ENCODE measurements around the gene RMND5A.
"Not testable (repeated sequence)": the region's sequence is repeated elsewhere in the genome, so short reads cannot be mapped to it uniquely, and the experiment has no call there.

The RMND5A gene

DNA sequence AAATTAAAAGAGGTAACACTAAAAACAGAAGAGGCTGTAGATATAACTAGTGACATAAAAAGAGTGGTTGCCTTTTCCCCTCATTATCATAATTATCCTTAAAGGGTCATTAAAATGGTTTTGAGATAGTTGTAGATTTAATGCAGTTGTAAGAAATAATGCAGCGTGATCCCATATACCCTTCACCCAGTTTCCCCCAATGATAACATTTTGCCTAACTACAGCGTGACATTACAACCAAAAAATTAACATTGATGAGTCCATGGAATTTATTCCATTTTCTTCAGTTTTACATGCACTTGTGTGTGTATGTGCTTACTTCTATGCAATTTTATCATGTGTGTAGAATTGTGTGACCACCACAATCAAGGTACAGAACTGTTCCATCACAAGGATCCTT lies 13.2 kb upstream of the RMND5A start:
- Histone ChIP-seq H3K9me3 (ENCODE audit: control insufficient read depth, insufficient read depth, low read depth, low read length) (no peaks in the 10 kb centered on the region), H3K36me3 (ENCODE audit: control insufficient read depth in 2 of 2, insufficient read depth in 1 of 2, low read length in 2 of 2) (no peaks in the 10 kb centered on the region), H3K4me1 (ENCODE audit: control insufficient read depth, insufficient read depth, low read length) (peaks cover 13% of the 10 kb centered on the region; the same call in 1 of the 2 replicates), H3K27ac (ENCODE audit: extremely low read depth, low read depth, low read length) (no peak overlapping the region), H3K4me3 (ENCODE audit: low read depth, low read length) (no peak overlapping the region)
- ChIA-PET POLR2A (no interaction called here), CTCF (no interaction called here)
- TF ChIP-seq ZNF37A (tag by site-specific recombination; IDR thresholded peaks at IDR 0.05) (no peak), ZNF529 (tag by site-specific recombination; IDR thresholded peaks at IDR 0.05; ENCODE audit: insufficient replicate concordance) (peak; percentile 98)

DNA sequence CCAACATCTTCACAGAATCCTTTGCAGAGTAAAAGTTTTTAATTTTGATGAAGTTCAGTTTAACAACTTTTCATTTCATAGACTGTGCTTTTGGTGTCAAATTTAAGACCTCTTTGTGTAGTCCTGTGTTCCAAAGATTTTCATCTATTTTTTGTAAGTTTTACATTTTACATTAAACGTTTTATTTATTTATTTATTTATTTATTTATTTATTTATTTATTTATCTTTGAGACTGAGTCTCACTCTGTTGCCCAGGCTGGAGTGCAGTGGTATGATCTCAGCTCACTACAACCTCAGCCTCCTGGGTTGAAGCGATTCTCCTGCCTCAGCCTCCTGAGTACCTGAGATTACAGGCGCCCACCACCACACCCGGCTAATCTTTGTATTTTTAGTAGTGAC lies 12.0 kb upstream of the RMND5A start:
- POLR2A ChIA-PET; CTCF ChIA-PET; H3K4me3 ChIP-seq (ENCODE audit: low read depth, low read length); H3K36me3 ChIP-seq (ENCODE audit: control insufficient read depth in 2 of 2, insufficient read depth in 1 of 2, low read length in 2 of 2); H3K9me3 ChIP-seq (ENCODE audit: control insufficient read depth, insufficient read depth, low read depth, low read length); H3K27ac ChIP-seq (ENCODE audit: extremely low read depth, low read depth, low read length): not testable (repeated sequence)
- H3K4me1 ChIP-seq (ENCODE audit: control insufficient read depth, insufficient read depth, low read length), result peaks cover 13% of the 10 kb centered on the region; the same call in 1 of the 2 replicates
- TF ChIP-seq ZNF654 (tag by site-specific recombination; IDR thresholded peaks at IDR 0.05; ENCODE audit: low read depth) (peak; percentile 31), ZNF140 (tag by site-specific recombination; IDR thresholded peaks at IDR 0.05) (peak; percentile 60; the same call in 1 of the 2 replicates), ZBTB8A (tag by site-specific recombination; IDR thresholded peaks at IDR 0.05) (peak; percentile 52), ZNF623 (tag by site-specific recombination; IDR thresholded peaks at IDR 0.05) (peak; percentile 76), ZNF433 (tag by site-specific recombination; IDR thresholded peaks at IDR 0.05; ENCODE audit: low read depth) (peak; percentile 51; the same call in 1 of the 2 replicates), ZXDB (tag by site-specific recombination; IDR thresholded peaks at IDR 0.05) (peak; percentile 66), ZNF292 (tag by site-specific recombination; IDR thresholded peaks at IDR 0.05; ENCODE audit: borderline replicate concordance, low read depth) (0 out of 2 replicates have a peak, but pooled peaks have one; percentile 35), ZNF510 (tag by site-specific recombination; IDR thresholded peaks at IDR 0.05; ENCODE audit: insufficient replicate concordance) (peak; percentile 44), ZNF426 (tag by site-specific recombination; IDR thresholded peaks at IDR 0.05) (peak; percentile 81), ZNF558 (tag by site-specific recombination; IDR thresholded peaks at IDR 0.05) (0 out of 2 replicates have a peak, but pooled peaks have one; percentile 34), ZNF555 (tag by site-specific recombination; conservative IDR thresholded peaks at IDR 0.05) (peak; percentile 87), ZNF266 (tag by site-specific recombination; IDR thresholded peaks at IDR 0.05; ENCODE audit: low read depth) (0 out of 2 replicates have a peak, but pooled peaks have one; percentile 20), ZNF202 (tag by site-specific recombination; IDR thresholded peaks at IDR 0.05; ENCODE audit: borderline replicate concordance) (peak; percentile 62; the same call in 1 of the 2 replicates)
- TF ChIP-seq, protein P1, sequence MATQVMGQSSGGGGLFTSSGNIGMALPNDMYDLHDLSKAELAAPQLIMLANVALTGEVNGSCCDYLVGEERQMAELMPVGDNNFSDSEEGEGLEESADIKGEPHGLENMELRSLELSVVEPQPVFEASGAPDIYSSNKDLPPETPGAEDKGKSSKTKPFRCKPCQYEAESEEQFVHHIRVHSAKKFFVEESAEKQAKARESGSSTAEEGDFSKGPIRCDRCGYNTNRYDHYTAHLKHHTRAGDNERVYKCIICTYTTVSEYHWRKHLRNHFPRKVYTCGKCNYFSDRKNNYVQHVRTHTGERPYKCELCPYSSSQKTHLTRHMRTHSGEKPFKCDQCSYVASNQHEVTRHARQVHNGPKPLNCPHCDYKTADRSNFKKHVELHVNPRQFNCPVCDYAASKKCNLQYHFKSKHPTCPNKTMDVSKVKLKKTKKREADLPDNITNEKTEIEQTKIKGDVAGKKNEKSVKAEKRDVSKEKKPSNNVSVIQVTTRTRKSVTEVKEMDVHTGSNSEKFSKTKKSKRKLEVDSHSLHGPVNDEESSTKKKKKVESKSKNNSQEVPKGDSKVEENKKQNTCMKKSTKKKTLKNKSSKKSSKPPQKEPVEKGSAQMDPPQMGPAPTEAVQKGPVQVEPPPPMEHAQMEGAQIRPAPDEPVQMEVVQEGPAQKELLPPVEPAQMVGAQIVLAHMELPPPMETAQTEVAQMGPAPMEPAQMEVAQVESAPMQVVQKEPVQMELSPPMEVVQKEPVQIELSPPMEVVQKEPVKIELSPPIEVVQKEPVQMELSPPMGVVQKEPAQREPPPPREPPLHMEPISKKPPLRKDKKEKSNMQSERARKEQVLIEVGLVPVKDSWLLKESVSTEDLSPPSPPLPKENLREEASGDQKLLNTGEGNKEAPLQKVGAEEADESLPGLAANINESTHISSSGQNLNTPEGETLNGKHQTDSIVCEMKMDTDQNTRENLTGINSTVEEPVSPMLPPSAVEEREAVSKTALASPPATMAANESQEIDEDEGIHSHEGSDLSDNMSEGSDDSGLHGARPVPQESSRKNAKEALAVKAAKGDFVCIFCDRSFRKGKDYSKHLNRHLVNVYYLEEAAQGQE (tag by site-specific recombination; IDR thresholded peaks at IDR 0.05), result peak; percentile 69
- TF ChIP-seq, protein P2, sequence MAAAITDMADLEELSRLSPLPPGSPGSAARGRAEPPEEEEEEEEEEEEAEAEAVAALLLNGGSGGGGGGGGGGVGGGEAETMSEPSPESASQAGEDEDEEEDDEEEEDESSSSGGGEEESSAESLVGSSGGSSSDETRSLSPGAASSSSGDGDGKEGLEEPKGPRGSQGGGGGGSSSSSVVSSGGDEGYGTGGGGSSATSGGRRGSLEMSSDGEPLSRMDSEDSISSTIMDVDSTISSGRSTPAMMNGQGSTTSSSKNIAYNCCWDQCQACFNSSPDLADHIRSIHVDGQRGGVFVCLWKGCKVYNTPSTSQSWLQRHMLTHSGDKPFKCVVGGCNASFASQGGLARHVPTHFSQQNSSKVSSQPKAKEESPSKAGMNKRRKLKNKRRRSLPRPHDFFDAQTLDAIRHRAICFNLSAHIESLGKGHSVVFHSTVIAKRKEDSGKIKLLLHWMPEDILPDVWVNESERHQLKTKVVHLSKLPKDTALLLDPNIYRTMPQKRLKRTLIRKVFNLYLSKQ (tag by site-specific recombination; IDR thresholded peaks at IDR 0.05; ENCODE audit: borderline replicate concordance), result 0 out of 2 replicates have a peak, but pooled peaks have one; percentile 26
- TF ChIP-seq, protein P3, sequence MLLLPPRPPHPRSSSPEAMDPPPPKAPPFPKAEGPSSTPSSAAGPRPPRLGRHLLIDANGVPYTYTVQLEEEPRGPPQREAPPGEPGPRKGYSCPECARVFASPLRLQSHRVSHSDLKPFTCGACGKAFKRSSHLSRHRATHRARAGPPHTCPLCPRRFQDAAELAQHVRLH (tag by site-specific recombination; IDR thresholded peaks at IDR 0.05), result 0 out of 2 replicates have a peak, but pooled peaks have one; percentile 11
- TF ChIP-seq, protein P4, sequence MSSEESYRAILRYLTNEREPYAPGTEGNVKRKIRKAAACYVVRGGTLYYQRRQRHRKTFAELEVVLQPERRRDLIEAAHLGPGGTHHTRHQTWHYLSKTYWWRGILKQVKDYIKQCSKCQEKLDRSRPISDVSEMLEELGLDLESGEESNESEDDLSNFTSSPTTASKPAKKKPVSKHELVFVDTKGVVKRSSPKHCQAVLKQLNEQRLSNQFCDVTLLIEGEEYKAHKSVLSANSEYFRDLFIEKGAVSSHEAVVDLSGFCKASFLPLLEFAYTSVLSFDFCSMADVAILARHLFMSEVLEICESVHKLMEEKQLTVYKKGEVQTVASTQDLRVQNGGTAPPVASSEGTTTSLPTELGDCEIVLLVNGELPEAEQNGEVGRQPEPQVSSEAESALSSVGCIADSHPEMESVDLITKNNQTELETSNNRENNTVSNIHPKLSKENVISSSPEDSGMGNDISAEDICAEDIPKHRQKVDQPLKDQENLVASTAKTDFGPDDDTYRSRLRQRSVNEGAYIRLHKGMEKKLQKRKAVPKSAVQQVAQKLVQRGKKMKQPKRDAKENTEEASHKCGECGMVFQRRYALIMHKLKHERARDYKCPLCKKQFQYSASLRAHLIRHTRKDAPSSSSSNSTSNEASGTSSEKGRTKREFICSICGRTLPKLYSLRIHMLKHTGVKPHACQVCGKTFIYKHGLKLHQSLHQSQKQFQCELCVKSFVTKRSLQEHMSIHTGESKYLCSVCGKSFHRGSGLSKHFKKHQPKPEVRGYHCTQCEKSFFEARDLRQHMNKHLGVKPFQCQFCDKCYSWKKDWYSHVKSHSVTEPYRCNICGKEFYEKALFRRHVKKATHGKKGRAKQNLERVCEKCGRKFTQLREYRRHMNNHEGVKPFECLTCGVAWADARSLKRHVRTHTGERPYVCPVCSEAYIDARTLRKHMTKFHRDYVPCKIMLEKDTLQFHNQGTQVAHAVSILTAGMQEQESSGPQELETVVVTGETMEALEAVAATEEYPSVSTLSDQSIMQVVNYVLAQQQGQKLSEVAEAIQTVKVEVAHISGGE (tag by site-specific recombination; conservative IDR thresholded peaks at IDR 0.05; ENCODE audit: low read depth), result peak; percentile 77
- TF ChIP-seq, protein P5, sequence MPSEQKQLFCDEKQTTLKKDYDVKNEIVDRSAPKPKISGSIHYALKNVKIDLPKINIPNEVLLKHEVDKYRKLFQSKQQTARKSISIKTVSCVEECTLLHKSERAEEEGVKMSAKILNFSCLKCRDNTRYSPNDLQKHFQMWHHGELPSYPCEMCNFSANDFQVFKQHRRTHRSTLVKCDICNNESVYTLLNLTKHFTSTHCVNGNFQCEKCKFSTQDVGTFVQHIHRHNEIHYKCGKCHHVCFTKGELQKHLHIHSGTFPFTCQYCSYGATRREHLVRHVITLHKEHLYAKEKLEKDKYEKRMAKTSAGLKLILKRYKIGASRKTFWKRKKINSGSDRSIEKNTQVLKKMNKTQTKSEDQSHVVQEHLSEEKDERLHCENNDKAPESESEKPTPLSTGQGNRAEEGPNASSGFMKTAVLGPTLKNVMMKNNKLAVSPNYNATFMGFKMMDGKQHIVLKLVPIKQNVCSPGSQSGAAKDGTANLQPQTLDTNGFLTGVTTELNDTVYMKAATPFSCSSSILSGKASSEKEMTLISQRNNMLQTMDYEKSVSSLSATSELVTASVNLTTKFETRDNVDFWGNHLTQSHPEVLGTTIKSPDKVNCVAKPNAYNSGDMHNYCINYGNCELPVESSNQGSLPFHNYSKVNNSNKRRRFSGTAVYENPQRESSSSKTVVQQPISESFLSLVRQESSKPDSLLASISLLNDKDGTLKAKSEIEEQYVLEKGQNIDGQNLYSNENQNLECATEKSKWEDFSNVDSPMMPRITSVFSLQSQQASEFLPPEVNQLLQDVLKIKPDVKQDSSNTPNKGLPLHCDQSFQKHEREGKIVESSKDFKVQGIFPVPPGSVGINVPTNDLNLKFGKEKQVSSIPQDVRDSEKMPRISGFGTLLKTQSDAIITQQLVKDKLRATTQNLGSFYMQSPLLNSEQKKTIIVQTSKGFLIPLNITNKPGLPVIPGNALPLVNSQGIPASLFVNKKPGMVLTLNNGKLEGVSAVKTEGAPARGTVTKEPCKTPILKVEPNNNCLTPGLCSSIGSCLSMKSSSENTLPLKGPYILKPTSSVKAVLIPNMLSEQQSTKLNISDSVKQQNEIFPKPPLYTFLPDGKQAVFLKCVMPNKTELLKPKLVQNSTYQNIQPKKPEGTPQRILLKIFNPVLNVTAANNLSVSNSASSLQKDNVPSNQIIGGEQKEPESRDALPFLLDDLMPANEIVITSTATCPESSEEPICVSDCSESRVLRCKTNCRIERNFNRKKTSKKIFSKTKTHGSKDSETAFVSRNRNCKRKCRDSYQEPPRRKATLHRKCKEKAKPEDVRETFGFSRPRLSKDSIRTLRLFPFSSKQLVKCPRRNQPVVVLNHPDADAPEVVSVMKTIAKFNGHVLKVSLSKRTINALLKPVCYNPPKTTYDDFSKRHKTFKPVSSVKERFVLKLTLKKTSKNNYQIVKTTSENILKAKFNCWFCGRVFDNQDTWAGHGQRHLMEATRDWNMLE (tag by site-specific recombination; conservative IDR thresholded peaks at IDR 0.05; ENCODE audit: low read depth), result peak; percentile 82
